Activated T-cell treated with anti-CD3 and anti-CD28 coated beads, Interleukin-2, amount 50 U/mL, for 4 hours (primary cell): ENCODE measurements around the gene FEZF2. TPM values are rescaled to one million over a fixed set of nuclear protein-coding genes. Genes with fewer than 3 reads are reported as not detected.

Experiments used
- ATAC-seq, 2 donors: fragments of 200-7000 bp; cut with Tn5 transposase; one replicate each; pipeline ENCODE4 v1.10.0; 2021
- DNase-seq: peaks from one replicate; pipeline ENCODE4 v3.0.0-alpha.2; 2020
- H3K27me3 Mint-ChIP-seq: one replicate; pipeline ENCODE4 v1.8.0; 2021; ENCODE audit warnings: low read depth, mixed read lengths
- H3K36me3 Mint-ChIP-seq: one replicate; pipeline ENCODE4 v1.8.0; 2022; ENCODE audit warnings: mixed read lengths; ENCODE audit not compliant: insufficient read depth
- H3K4me1 Mint-ChIP-seq: one replicate; pipeline ENCODE4 v1.8.0; 2021; ENCODE audit warnings: low read depth, mixed read lengths
- H3K4me3 Mint-ChIP-seq: one replicate; pipeline ENCODE4 v1.8.0; 2021; ENCODE audit warnings: mild to moderate bottlenecking, moderate library complexity, mixed read lengths
- H3K9me3 Mint-ChIP-seq: one replicate; pipeline ENCODE4 v1.8.0; 2021; ENCODE audit warnings: mixed read lengths
- total RNA-seq, 3 donors: library from RNA; stranded (reverse); gene quantifications; one replicate each; pipeline ENCODE4 v1.2.1, GENCODE V29; 2021

FEZF2 gene
- total RNA-seq: not detected

GRCh38 chr3:62373215-62373614 is at the start of gene FEZF2:
Gene FEZF2 (minus strand): TSS chr3:62373550. CDS start chr3:62372868, 682 bp downstream.
- Mint-ChIP-seq H3K27me3 (peaks cover 80% of the 10 kb centered on the region), H3K9me3 (no peaks in the 10 kb centered on the region), H3K4me3 (no peak within 1 kb of the TSS), H3K4me1 (peaks cover 8% of the 10 kb centered on the region), H3K36me3 (no peaks in the 10 kb centered on the region)
- ATAC-seq (no peak), DNase-seq (no peak)

- H3K4me1 Mint-ChIP-seq: no peaks in the 10 kb centered on the region
- no peak for ATAC-seq
- H3K27me3 Mint-ChIP-seq: no peaks in the 10 kb centered on the region
- no peaks in the 10 kb centered on the region for H3K9me3 Mint-ChIP-seq
- no peak overlapping the region for H3K4me3 Mint-ChIP-seq
- DNase-seq: no peak
- H3K36me3 Mint-ChIP-seq: no peaks in the 10 kb centered on the region
Observed at GRCh38 chr3:62421207-62421606, 47.9 kb upstream of the FEZF2 start.

- no peaks in the 10 kb centered on the region for H3K4me1 Mint-ChIP-seq
- no peak for DNase-seq
- no peaks in the 10 kb centered on the region for H3K36me3 Mint-ChIP-seq
- ATAC-seq: no peak
- H3K9me3 Mint-ChIP-seq: no peaks in the 10 kb centered on the region
- no peak overlapping the region for H3K4me3 Mint-ChIP-seq
- no peaks in the 10 kb centered on the region for H3K27me3 Mint-ChIP-seq
Observed at GRCh38 chr3:62416144-62416543, 42.8 kb upstream of the FEZF2 start.

GRCh38 chr3:62415312-62415801 is 42.0 kb upstream of the FEZF2 start:
- H3K36me3 Mint-ChIP-seq: no peaks in the 10 kb centered on the region
- H3K9me3 Mint-ChIP-seq: no peaks in the 10 kb centered on the region
- H3K27me3 Mint-ChIP-seq: no peaks in the 10 kb centered on the region
- no peak overlapping the region for H3K4me3 Mint-ChIP-seq
- no peaks in the 10 kb centered on the region for H3K4me1 Mint-ChIP-seq
- ATAC-seq: no peak
- DNase-seq: no peak

- DNase-seq (no peak), ATAC-seq (no peak)
- Mint-ChIP-seq H3K4me1 (no peaks in the 10 kb centered on the region), H3K36me3 (no peaks in the 10 kb centered on the region), H3K9me3 (no peaks in the 10 kb centered on the region), H3K4me3 (no peak overlapping the region), H3K27me3 (no peaks in the 10 kb centered on the region)
Observed at GRCh38 chr3:62414786-62415185, 41.4 kb upstream of the FEZF2 start.

GRCh38 chr3:62413687-62414086 is 40.3 kb upstream of the FEZF2 start:
- H3K4me3 Mint-ChIP-seq: no peak overlapping the region
- ATAC-seq: no peak
- no peaks in the 10 kb centered on the region for H3K4me1 Mint-ChIP-seq
- no peak for DNase-seq
- no peaks in the 10 kb centered on the region for H3K36me3 Mint-ChIP-seq
- H3K27me3 Mint-ChIP-seq: no peaks in the 10 kb centered on the region
- no peaks in the 10 kb centered on the region for H3K9me3 Mint-ChIP-seq

GRCh38 chr3:62406945-62407344 is 33.6 kb upstream of the FEZF2 start:
- Mint-ChIP-seq H3K4me1 (no peaks in the 10 kb centered on the region), H3K27me3 (no peaks in the 10 kb centered on the region), H3K4me3 (no peak overlapping the region), H3K36me3 (no peaks in the 10 kb centered on the region), H3K9me3 (no peaks in the 10 kb centered on the region)
- ATAC-seq: no peak
- DNase-seq: no peak

- no peaks in the 10 kb centered on the region for H3K27me3 Mint-ChIP-seq
- H3K4me1 Mint-ChIP-seq: no peaks in the 10 kb centered on the region
- H3K9me3 Mint-ChIP-seq: no peaks in the 10 kb centered on the region
- DNase-seq (no peak), ATAC-seq (no peak)
- H3K4me3 Mint-ChIP-seq: no peak overlapping the region
- no peaks in the 10 kb centered on the region for H3K36me3 Mint-ChIP-seq
Observed at GRCh38 chr3:62405566-62405965, 32.2 kb upstream of the FEZF2 start.

- H3K9me3 Mint-ChIP-seq: no peaks in the 10 kb centered on the region
- ATAC-seq (no peak), DNase-seq (no peak)
- H3K36me3 Mint-ChIP-seq: no peaks in the 10 kb centered on the region
- H3K4me3 Mint-ChIP-seq: no peak overlapping the region
- no peaks in the 10 kb centered on the region for H3K4me1 Mint-ChIP-seq
- H3K27me3 Mint-ChIP-seq: no peaks in the 10 kb centered on the region
Observed at GRCh38 chr3:62405135-62405534, 31.8 kb upstream of the FEZF2 start.

GRCh38 chr3:62404321-62404720 is 31.0 kb upstream of the FEZF2 start:
- H3K9me3 Mint-ChIP-seq: no peaks in the 10 kb centered on the region
- DNase-seq: no peak
- H3K36me3 Mint-ChIP-seq: no peaks in the 10 kb centered on the region
- no peaks in the 10 kb centered on the region for H3K27me3 Mint-ChIP-seq
- no peaks in the 10 kb centered on the region for H3K4me1 Mint-ChIP-seq
- no peak overlapping the region for H3K4me3 Mint-ChIP-seq
- no peak for ATAC-seq

- Mint-ChIP-seq H3K4me1 (no peaks in the 10 kb centered on the region), H3K9me3 (no peaks in the 10 kb centered on the region), H3K36me3 (no peaks in the 10 kb centered on the region), H3K27me3 (no peaks in the 10 kb centered on the region), H3K4me3 (no peak overlapping the region)
- no peak for ATAC-seq
- no peak for DNase-seq
Observed at GRCh38 chr3:62403765-62404164, 30.4 kb upstream of the FEZF2 start.

- peaks cover 7% of the 10 kb centered on the region for H3K27me3 Mint-ChIP-seq
- H3K4me3 Mint-ChIP-seq: no peak overlapping the region
- ATAC-seq (no peak), DNase-seq (no peak)
- no peaks in the 10 kb centered on the region for H3K4me1 Mint-ChIP-seq
- no peaks in the 10 kb centered on the region for H3K36me3 Mint-ChIP-seq
- peaks cover 13% of the 10 kb centered on the region for H3K9me3 Mint-ChIP-seq
Observed at GRCh38 chr3:62392626-62393292, 19.4 kb upstream of the FEZF2 start.

GRCh38 chr3:62387251-62387650 is 13.9 kb upstream of the FEZF2 start:
- peaks cover 5% of the 10 kb centered on the region for H3K27me3 Mint-ChIP-seq
- H3K9me3 Mint-ChIP-seq: peaks cover 8% of the 10 kb centered on the region
- no peak overlapping the region for H3K4me3 Mint-ChIP-seq
- no peak for ATAC-seq
- H3K4me1 Mint-ChIP-seq: no peaks in the 10 kb centered on the region
- no peak for DNase-seq
- no peaks in the 10 kb centered on the region for H3K36me3 Mint-ChIP-seq

GRCh38 chr3:62379321-62379798 is 6.0 kb upstream of the FEZF2 start:
- Mint-ChIP-seq H3K36me3 (no peaks in the 10 kb centered on the region), H3K4me1 (peaks cover 3% of the 10 kb centered on the region), H3K27me3 (peaks cover 62% of the 10 kb centered on the region), H3K9me3 (no peaks in the 10 kb centered on the region), H3K4me3 (no peak overlapping the region)
- DNase-seq (no peak), ATAC-seq (no peak)

GRCh38 chr3:62378921-62379320 is 5.6 kb upstream of the FEZF2 start:
- DNase-seq (no peak), ATAC-seq (no peak)
- Mint-ChIP-seq H3K27me3 (peaks cover 66% of the 10 kb centered on the region), H3K4me1 (peaks cover 7% of the 10 kb centered on the region), H3K4me3 (no peak overlapping the region), H3K36me3 (no peaks in the 10 kb centered on the region), H3K9me3 (no peaks in the 10 kb centered on the region)
